Kidney (tissue), 14 donors: ENCODE results near the gene TGFB1. TPM values are rescaled to one million over a fixed set of nuclear protein-coding genes. Genes with fewer than 3 reads are reported as not detected.

ENCODE experiments used
- DNase-seq, 5 donors: peaks; one replicate each; pipeline ENCODE4 v3.0.0-alpha.2; 2013 to 2020
- FAIRE-seq: peaks from 2 replicates; lab custom pipeline; 2012; peaks lifted over from hg19 to GRCh38; lab: Jason Lieb, UNC
- H3K27ac ChIP-seq, 2 donors: one replicate each; pipeline ENCODE4 v1.7.0; 2013; ENCODE audit warnings: low read depth in 2 of 2, low read length in 2 of 2, inconsistent platforms in 1 of 2
- H3K27me3 ChIP-seq: one replicate; pipeline ENCODE4 v1.7.1; 2013; ENCODE audit warnings: low read length, inconsistent platforms; ENCODE audit not compliant: control insufficient read depth, insufficient read depth
- H3K36me3 ChIP-seq, 3 donors: one replicate each; pipeline versions ENCODE4 v1.7.0 to v1.7.1; 2013; ENCODE audit warnings: low read length in 3 of 3, control low read depth in 1 of 3, inconsistent platforms in 1 of 3; ENCODE audit not compliant: insufficient read depth in 3 of 3, control insufficient read depth in 2 of 3
- H3K4me1 ChIP-seq, 3 donors: one replicate each; pipeline versions ENCODE4 v1.7.0 to v1.7.1; 2013; ENCODE audit warnings: low read length in 3 of 3, inconsistent platforms in 1 of 3, low read depth in 1 of 3; ENCODE audit not compliant: control insufficient read depth in 2 of 3, insufficient read depth in 2 of 3
- H3K4me3 ChIP-seq, 3 donors: one replicate each; pipeline versions ENCODE4 v1.7.0 to v1.8.1; 2013; ENCODE audit warnings: low read length in 3 of 3, control low read depth in 1 of 3, inconsistent platforms in 1 of 3
- H3K9ac ChIP-seq, 3 donors: one replicate each; pipeline versions ENCODE4 v1.7.0 to v1.7.1; 2013; ENCODE audit warnings: low read length in 3 of 3, control low read depth in 1 of 3, inconsistent platforms in 1 of 3
- H3K9me3 ChIP-seq, 3 donors: one replicate each; pipeline versions ENCODE4 v1.7.0 to v1.7.1; 2013; ENCODE audit warnings: low read length in 3 of 3, control low read depth in 1 of 3, inconsistent platforms in 1 of 3; ENCODE audit not compliant: control insufficient read depth in 2 of 3, insufficient read depth in 1 of 3
- intact Hi-C: fragments of 100-400 bp; cut with DNase I; formaldehyde crosslinking; loops from one replicate; pipeline ENCODE4 v1.11.1; 2022
- polyA plus RNA-seq: library from polyadenylated mRNA; stranded (reverse); fragments of 350-450 nt; fragmentation: Illumina TruSeq; extraction: RNeasy Lipid Tissue Mini Kit (QIAGEN cat#74804); gene quantifications from one replicate; pipeline ENCODE4 v1.2.3, GENCODE V29; 2014; ENCODE audit warnings: low read depth, low replicate concordance; ENCODE audit not compliant: insufficient read depth
- total RNA-seq: library from RNA; stranded (reverse); fragmentation: NEBNext Ultra II Directional; extraction: Animal tissue kit (Norgen Biotek cat#: 25700); gene quantifications from one replicate; pipeline ENCODE4 v1.2.1, GENCODE V29; 2021
- TF ChIP-seq, protein P1 (sequence below): IDR thresholded peaks from 3 replicates; pipeline ENCODE4 v1.5.1; 2012; ENCODE audit warnings: mild to moderate bottlenecking, moderate library complexity, borderline replicate concordance; ENCODE audit not compliant: insufficient read depth; ENCODE audit errors: extremely low read depth
- donor health status: control.
- donor health status: control.
- donor health status: control.
- donor health status: control.
- donor health status: control.
- donor health status: DM: yes; HTN: yes; CAD: no.
- donor health status: Normal renal cell carcinoma (clear cell type).

Gene TGFB1
- total and polyA plus RNA-seq, 2 donors from 2014 or later, result 19.1 to 48.0 TPM

DNA sequence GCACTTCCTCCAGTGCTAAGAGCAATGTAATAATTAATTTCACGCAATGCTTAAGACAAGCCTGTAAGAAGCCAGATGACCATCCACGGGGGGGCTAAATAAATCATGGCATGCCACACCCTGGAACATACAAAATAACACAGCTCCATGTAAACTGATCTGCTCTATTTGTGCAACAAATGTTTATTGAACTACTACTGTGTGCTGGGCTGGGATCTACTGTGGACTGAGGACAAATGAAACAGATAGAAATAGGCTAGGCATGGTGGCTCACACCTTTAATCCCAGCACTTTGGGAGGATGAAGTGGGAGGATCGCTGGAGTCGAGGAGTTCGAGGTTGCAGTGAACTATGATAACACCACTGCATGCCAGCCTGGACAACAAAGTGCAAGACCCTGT, 21.3 kb downstream of the TGFB1 start:
- TF ChIP-seq, protein P1, sequence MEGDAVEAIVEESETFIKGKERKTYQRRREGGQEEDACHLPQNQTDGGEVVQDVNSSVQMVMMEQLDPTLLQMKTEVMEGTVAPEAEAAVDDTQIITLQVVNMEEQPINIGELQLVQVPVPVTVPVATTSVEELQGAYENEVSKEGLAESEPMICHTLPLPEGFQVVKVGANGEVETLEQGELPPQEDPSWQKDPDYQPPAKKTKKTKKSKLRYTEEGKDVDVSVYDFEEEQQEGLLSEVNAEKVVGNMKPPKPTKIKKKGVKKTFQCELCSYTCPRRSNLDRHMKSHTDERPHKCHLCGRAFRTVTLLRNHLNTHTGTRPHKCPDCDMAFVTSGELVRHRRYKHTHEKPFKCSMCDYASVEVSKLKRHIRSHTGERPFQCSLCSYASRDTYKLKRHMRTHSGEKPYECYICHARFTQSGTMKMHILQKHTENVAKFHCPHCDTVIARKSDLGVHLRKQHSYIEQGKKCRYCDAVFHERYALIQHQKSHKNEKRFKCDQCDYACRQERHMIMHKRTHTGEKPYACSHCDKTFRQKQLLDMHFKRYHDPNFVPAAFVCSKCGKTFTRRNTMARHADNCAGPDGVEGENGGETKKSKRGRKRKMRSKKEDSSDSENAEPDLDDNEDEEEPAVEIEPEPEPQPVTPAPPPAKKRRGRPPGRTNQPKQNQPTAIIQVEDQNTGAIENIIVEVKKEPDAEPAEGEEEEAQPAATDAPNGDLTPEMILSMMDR, result no peak
- FAIRE-seq (no peak), DNase-seq (no peak)
- intact Hi-C loops, result no loop called here
- Histone ChIP-seq H3K4me1 (peaks cover 0 to 16% (median 5%) of the 10 kb centered on the region in 3 donors), H3K4me3 (no peak overlapping the region), H3K9me3 (no peaks in the 10 kb centered on the region), H3K27ac (no peak overlapping the region), H3K27me3 (no peaks in the 10 kb centered on the region), H3K9ac (no peak overlapping the region), H3K36me3 (no peaks in the 10 kb centered on the region)

- intact Hi-C loops, result no loop called here
- Histone ChIP-seq H3K27me3 (no peaks in the 10 kb centered on the region), H3K9me3 (no peaks in the 10 kb centered on the region), H3K9ac (no peak overlapping the region), H3K4me3 (no peak overlapping the region), H3K36me3 (no peaks in the 10 kb centered on the region), H3K27ac (no peak overlapping the region), H3K4me1 (peaks cover 0 to 20% (median 9%) of the 10 kb centered on the region in 3 donors)
- FAIRE-seq (no peak), DNase-seq (no peak)
- TF ChIP-seq, protein P1, result no peak
Measured at GRCh38 chr19:41332000-41332399, 21.7 kb downstream of the TGFB1 start.

DNA sequence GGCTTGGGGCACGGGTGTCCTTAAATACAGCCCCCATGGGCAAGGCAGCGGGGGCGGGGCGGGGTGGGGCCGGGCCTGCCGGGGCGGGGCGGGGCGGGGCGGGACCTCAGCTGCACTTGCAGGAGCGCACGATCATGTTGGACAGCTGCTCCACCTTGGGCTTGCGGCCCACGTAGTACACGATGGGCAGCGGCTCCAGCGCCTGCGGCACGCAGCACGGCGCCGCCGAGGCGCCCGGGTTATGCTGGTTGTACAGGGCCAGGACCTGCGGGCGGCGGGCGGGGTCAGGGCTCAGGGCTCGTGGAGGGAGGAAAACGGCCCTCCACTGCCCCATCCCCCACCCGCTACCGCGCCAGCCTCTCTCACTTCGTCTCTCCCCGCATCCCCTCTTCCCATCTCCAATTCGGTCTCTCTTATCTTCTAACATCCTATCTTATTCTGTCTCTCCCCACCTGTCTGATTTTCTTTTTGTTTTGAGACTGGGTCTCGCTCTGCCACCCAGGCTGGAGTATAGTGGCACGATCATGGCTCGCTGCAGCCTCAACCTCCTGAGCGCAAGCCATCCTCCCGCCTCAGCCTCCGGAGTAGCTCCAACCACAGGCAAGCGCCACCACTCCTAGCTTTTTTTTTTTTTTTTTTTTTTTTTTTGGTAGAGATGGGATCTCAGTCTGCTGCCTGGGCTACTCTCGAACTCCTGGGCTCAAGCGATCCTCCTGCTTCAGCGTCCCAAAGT, 22.6 kb downstream of the TGFB1 start:
- Histone ChIP-seq H3K27me3 (no peaks in the 10 kb centered on the region), H3K9me3 (no peaks in the 10 kb centered on the region), H3K4me3 (no peak overlapping the region), H3K4me1 (peaks cover 2 to 27% (median 16%) of the 10 kb centered on the region in 3 donors), H3K27ac (no peak overlapping the region), H3K9ac (no peak overlapping the region), H3K36me3 (no peaks in the 10 kb centered on the region)
- intact Hi-C loops, result no loop called here
- DNase-seq, result peak in 1 of 5 donors; percentile 58
- TF ChIP-seq, protein P1, result no peak
- FAIRE-seq, result no peak

GRCh38 chr19:41330481-41330880, 23.2 kb downstream of the TGFB1 start:
- intact Hi-C loops, result no loop called here
- H3K4me1 ChIP-seq, result peaks cover 2 to 33% (median 19%) of the 10 kb centered on the region in 3 donors
- FAIRE-seq (no peak), DNase-seq (no peak)
- H3K4me3 ChIP-seq, result no peak overlapping the region
- H3K27me3 ChIP-seq, result no peaks in the 10 kb centered on the region
- no peaks in the 10 kb centered on the region for H3K36me3 ChIP-seq
- no peak overlapping the region for H3K9ac ChIP-seq
- H3K27ac ChIP-seq, result no peak overlapping the region
- H3K9me3 ChIP-seq, result no peaks in the 10 kb centered on the region
- TF ChIP-seq, protein P1, result no peak
